Cardiac fibroblast (primary cell): ENCODE results near the gene VPS16.

ENCODE experiments used
- DNase-seq, 2 donors: peaks; one replicate each; pipeline versions ENCODE4 v3.0.0 to v3.0.0-alpha.2; 2010; ENCODE audit warnings: low read depth in 2 of 2
- H3K4me3 ChIP-seq, 2 donors: replicated peaks in 1 of 2; 1 replicate in 1 of 2; 2 replicates in 1 of 2; pipeline ENCODE4 v1.5.1; 2011; ENCODE audit warnings: low read depth in 2 of 2, low read length in 2 of 2, mild to moderate bottlenecking in 2 of 2, moderate library complexity in 1 of 2
- TF ChIP-seq, protein P1 (sequence below): IDR thresholded peaks from one replicate; pipeline ENCODE4 v1.5.1; 2011; ENCODE audit warnings: low read depth, mild to moderate bottlenecking, low read length, inconsistent platforms

Gene VPS16

DNA sequence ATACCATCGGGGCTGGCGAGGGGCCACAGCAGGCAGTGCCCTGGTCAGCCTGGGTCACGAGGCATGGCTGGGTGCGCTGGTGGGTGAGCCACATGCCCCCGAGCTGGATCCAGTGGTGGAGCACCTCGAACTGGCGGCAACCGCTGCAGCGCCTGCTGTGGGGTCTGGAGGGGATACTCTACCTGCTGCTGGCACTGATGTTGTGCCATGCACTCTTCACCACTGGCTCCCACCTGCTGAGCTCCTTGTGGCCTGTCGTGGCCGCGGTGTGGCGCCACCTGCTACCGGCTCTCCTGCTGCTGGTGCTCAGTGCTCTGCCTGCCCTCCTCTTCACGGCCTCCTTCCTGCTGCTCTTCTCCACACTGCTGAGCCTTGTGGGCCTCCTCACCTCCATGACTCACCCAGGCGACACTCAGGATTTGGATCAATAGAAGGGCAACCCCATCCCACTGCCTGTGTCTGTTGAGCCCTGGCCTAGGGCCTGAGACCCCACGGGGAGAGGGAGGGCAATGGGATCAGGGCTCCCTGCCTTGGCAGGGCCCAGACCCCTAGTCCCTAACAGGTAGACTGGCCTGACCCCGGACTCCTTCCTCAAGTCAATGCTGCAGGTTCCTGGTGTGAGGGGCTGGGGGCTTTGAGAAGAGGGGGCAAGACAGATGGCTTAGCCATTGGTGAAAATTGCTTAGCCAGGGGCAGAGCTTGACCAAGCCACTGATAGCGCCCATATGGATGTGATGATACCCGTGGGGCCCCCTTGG lies 23.8 kb upstream of the VPS16 start:
- no peak overlapping the region for H3K4me3 ChIP-seq
- no peak for DNase-seq
- TF ChIP-seq, protein P1, sequence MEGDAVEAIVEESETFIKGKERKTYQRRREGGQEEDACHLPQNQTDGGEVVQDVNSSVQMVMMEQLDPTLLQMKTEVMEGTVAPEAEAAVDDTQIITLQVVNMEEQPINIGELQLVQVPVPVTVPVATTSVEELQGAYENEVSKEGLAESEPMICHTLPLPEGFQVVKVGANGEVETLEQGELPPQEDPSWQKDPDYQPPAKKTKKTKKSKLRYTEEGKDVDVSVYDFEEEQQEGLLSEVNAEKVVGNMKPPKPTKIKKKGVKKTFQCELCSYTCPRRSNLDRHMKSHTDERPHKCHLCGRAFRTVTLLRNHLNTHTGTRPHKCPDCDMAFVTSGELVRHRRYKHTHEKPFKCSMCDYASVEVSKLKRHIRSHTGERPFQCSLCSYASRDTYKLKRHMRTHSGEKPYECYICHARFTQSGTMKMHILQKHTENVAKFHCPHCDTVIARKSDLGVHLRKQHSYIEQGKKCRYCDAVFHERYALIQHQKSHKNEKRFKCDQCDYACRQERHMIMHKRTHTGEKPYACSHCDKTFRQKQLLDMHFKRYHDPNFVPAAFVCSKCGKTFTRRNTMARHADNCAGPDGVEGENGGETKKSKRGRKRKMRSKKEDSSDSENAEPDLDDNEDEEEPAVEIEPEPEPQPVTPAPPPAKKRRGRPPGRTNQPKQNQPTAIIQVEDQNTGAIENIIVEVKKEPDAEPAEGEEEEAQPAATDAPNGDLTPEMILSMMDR, result no peak

DNA sequence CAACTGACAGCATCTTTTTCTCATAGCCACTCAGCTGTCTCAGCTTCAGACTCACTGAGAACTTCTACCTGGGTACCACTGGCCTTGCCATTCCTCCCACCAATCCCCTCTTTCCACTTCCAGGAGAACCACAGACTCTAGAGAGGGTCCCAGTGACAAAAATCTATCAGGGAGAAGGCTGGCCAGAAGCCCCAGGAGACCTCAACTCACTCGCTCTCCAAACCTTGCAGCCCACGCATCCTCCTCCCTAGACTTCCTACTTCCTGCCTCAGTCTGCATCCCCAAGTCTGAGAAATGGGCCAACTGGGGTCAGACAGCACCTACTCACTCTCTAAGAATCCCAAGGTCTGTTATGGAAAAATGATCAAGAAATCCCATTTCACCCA lies 23.2 kb upstream of the VPS16 start:
- DNase-seq, result no peak
- no peak overlapping the region for H3K4me3 ChIP-seq
- TF ChIP-seq, protein P1, result no peak

DNA sequence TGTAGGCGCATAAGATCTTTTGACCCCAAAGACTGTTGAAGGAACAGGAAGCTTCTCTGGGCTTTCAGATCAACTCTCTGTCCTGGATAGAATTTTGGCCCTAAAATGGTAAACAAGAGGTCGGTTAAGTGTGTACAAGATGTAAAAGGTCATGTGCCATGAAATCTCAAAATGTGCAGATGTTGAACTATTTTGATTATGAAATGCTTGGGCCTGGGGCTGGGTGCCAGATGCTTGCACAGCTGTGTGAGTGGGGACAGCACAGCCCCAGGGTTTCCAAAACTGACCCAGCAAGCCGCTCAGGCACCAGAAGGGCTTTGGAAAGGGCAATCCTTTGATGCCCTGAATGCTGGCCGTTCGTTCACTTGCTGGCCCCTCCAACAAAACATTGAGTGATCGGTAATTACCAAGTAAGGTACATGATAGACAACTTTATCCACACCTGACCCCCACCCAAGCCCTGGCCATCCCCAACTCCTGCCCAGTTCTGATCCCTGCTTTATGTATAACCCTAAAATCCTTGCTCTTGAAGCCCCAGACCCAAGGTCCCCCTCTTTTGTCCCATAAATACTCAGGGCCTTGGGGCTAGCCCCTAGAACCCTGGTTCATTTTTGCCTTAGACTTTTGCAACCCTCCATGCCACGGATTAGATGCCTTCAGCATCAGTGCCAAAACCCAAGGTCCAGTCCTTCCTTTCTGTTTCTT lies 22.5 kb upstream of the VPS16 start:
- DNase-seq, result no peak
- no peak overlapping the region for H3K4me3 ChIP-seq
- TF ChIP-seq, protein P1, result no peak

DNA sequence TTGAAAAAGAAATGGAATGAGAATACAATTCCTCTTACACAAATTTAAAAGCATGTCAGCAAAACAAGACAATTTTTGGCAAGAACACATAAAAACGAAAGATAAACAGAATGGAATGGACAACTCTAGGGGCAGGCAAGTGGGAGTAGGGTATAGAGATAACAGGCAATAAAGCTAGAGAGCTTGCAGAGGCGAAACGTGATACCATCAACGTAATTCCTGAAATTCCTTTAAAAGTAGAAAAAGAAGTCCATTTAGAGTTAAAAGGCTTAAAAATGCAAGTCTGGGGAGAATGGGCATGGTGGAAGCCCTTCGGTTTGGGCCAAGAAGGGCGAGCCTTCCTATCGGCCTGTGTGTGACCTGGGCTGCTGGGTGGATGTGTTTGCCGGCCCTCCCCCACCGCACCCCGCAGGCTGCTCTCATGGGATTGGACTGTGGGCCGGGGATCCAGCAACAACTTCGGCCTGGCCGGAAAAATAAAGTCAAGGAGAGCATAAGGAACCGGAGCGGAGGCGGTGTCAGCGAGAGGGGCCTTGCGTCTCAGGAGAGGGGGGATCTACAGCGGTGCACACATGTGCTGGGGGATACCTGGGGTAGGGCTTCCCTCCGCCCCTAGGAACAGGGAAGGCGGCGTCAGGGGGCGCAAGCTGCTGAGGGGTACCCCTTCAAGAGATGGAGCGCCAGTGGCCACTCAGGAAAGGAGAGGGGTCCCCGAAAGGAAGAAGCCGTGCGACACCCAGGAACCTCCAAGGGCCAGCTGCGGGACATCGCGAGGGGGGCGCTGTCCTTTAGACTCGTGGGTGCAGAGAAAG lies 20.3 kb upstream of the VPS16 start:
- TF ChIP-seq, protein P1, result no peak
- DNase-seq, result peak; percentile 27 to 91
- H3K4me3 ChIP-seq, result peak overlapping the region in 1 of 2 donors; percentile 8

DNA sequence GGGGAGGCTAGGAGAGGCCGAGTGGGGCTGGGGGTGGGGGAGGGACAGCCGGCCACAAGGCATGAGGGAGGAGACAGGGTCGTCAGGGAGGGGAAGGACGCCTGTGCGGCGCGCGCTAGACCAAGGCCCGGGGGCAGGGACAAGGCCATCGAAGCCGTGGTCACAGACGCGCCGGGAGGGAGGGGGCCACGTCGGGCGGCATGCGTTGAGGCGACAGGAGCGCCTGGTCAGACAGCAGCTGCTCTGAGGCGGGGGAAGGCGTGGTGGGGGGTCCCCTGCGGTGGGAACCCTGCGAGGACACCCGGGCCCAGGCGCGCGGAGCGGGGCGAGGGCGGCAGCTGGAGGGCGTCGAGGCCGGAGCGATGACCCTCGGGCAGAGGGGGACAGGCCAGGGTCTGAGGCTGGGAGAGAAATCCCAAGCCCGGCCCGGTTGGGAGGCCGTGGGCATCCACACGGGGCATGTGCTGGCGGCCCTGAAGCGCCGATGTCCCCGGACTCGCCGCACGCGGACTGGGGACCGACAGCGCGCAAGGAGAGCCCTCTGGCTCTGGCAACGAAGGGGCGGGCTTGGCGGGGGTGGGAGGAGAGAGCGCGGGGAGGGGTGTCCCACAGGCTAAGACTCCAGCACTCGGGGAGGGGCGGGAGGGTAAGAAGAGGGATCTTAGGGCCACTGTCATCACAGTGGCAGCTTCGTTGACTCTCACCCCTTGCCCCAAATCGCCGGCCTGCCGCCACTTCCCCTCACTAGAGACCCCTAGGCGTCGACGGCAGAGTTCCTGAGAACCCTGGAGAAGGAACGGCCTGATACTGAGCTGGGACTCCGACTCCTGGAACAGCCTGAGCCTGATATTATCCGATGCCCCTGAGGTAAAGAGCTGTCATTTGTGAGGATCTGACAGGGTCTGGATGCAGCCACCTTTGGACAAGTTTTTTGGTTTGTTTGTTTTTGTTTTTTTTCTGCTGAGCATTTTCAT lies 19.4 kb upstream of the VPS16 start:
- DNase-seq, result no peak

More for the DNA sequence above, 19.4 kb upstream of the VPS16 start:
- peak overlapping the region in 1 of 2 donors; percentile 8 for H3K4me3 ChIP-seq
- TF ChIP-seq, protein P1, result no peak
